GM18526 (cell line): ENCODE data around the gene MGLL.

ENCODE experiments used
- POLR2A ChIP-seq: IDR thresholded peaks from 3 replicates; pipeline ENCODE4 v1.6.1; 2011; ENCODE audit not compliant: insufficient read length; ENCODE audit errors: extremely low read depth

MGLL gene

DNA sequence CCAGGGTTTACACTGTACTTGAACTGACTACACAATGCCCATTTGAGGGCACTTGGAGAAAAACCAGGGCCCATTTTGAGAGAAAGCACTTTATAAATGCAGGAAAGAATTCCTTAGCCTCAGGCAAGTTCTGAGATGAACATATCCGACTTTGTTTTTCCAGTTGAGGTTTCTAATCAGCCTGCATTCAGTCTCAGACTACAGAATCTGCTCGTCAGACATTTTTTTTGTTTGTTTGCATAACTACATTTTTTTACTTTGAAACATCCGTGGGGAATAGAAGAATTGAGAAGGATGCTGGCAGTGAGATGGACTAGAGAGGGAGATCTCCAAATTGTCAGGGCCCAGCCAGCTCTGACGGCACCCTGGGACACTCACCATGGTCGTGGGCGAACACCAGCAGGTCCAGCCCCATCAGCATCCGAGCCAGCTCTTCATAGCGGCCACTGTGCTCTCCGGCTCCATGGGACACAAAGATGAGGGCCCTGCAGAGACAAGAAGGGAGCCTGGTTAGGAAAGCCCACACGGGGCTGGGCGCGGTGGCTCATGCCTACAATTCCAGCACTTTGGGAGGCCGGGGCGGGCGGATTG, 40.8 kb downstream of the MGLL start:
- TF ChIP-seq POLR2A, result no peak

DNA sequence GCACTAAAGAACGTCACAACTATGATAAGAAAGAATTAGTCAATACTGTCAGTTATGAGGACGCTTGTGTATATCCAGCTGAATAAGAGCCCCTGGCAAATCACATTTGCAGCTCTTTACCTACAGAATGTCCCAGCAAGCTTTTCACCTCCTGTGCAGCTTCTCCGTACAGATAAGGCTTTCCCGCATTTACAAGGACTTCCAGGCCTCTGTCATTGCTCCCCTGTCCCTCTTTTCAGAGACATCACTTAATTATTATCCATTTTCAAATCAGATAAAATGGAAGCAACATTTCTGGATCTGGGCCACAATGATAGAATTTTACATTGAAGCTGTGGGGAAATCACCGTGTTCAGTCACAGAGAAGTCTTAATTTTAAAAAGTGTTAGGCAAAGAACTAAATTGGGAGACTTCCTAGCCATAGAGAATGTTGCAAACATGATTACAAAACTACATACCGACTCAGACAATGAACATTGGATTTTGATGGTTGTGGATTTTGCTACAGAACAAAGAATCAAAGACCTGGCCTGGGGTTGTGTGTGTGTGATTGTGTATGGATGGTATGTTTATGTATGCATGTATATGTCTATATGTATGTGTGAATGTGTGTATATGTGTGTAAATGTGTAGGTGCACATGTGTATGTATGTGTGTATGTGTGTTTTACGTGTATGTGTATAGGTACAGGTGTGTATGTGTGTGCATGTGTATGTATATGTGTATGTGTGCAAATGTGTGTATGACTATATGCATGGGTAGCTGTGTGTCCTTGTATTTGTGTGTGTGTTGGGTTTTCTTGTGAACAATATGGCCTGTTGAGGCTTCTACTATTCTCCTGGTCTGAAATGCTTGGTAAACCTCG, 41.5 kb downstream of the MGLL start:
- no peak for TF ChIP-seq POLR2A

DNA sequence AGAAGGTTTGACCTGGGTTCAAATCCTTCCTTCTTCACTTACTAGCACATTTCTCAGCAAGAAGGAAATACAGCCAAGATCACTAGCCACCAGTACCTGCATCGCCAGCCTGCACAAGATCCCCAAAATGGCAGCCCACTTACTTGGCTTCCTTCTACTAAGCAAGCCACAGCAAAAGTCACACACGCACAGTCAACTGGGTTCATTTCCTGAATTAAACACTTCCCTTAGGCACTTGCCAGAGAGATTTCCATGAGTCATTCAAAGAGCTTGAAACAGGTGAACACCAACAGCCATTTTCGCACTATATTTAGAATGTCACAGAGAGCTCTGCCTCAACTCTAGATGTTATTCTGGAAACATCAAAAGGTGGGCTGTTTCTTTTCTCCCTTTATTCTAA, 42.6 kb downstream of the MGLL start:
- TF ChIP-seq POLR2A, result no peak

DNA sequence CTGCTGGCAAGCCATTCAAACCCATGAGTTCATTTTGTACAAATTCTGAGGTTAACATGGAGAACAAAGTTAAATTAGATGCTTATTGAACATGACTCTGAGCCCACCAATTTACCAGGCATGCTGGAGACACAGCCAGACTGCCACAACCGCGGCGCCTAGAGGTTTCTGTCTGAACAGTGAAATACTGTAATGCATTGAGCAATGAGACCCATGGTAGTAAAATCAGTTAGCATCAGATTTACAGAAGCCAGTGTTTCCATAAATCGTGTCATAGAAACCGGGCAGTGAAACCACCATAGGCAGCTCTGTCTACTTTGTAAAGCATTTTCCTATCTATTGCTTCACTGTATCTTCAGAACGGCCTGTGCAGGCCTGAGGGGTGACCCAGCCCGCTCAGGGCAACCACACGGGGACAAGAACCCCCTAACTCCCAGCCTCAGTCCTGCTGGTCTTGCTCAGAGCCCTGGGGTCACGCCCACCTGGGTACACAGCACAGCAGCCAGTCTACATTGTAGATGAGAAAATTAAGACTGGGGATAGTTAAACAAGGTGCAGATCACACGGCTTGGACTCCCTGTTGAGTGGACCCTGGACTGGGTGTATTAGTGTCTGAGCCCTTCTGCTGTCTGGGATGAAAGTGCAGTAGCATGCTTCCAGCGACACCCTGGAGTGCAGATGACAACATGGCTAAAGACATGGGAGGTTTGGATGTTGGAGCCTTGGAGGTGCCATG, 44.2 kb downstream of the MGLL start:
- TF ChIP-seq POLR2A, result no peak

DNA sequence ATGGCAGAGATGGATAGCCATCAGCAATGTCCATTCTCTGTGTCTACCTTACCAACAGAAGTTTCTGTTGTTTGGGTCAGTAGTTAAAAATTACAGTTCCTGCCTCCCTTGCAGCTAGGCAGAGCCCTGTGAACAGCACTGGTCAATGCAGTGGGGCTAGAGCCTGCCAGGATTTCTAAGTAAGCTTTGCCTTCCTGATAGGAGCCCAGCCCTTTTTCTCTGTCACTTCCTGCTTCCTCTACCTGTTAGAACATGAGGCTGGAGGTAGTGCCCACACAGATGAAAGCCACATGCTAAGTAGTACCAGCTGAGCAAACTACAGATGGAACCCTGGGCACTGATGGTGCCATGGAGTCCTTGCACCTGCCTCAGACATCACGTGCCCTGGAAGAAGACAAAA, 45.0 kb downstream of the MGLL start:
- TF ChIP-seq POLR2A, result no peak

DNA sequence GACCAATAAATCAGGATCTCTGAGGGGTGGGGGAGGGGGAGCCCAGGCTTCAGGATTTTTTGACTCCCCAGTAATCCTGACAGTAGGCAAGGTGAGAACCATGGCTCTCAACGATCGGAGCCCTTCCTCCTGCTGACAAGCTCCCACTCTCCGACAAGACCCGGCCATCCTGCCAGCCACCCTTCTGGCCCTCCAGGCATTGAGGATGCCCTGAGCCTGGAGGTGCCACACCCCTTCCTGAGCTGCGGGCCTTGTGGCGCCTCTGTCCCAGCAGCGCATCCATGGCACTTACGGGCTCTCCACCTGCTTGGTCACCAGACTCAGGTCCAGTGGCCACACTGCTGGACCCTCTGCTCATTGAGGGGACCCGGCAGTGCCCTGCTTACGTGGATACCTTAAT, 46.0 kb downstream of the MGLL start:
- TF ChIP-seq POLR2A, result no peak

DNA sequence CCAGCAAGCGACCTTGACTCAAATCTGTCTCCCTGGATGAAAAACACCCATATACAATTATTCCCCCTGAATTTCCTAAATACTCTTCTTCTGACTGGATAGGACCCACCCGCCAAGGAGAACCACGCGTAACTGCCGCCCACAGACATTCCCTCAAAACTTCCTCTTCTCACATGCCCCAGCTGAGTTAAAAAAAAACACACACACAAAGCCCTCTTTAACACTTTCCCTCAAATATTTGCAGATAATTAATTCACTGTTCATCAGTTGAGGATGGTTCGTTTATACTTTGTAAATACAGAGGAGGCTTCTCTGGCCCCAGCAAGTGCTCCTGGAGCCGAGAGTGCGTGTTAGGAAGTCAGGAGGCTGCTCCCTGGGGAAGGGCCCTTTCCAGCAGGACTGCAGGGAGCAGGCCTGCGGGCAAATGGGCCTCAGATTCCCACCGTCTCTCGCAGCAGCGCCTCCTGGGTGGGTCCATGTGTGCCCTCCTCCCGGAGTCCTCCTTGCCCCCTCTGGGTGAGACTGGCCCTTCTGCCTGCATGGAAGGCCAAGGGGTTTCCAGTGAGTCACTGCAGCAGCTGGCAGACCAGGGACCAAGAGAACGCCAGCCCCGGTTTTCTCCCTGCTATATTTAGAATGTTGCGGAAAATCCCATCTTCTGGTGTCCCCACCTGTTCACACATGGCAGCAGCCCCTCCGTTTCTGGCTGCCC, 46.8 kb downstream of the MGLL start:
- TF ChIP-seq POLR2A, result no peak

DNA sequence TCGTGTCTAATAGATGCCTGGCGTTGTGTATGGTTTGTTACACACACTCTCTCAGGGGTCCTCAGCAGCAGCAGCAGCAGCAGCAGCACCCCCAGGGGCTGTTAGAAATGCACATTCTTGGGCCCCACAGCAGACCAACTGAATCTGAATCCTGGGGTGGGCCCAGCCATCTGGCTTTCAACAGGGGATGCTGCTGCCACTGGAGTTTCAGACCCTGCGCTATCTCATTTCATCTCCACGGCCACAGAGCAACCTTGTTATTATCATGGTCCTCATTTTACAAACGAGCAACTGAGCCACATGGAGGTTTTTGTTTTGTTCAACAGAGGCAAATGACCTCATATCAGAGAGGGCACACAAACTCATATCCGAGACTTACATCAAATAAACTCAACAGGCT, 47.7 kb downstream of the MGLL start:
- TF ChIP-seq POLR2A, result no peak

DNA sequence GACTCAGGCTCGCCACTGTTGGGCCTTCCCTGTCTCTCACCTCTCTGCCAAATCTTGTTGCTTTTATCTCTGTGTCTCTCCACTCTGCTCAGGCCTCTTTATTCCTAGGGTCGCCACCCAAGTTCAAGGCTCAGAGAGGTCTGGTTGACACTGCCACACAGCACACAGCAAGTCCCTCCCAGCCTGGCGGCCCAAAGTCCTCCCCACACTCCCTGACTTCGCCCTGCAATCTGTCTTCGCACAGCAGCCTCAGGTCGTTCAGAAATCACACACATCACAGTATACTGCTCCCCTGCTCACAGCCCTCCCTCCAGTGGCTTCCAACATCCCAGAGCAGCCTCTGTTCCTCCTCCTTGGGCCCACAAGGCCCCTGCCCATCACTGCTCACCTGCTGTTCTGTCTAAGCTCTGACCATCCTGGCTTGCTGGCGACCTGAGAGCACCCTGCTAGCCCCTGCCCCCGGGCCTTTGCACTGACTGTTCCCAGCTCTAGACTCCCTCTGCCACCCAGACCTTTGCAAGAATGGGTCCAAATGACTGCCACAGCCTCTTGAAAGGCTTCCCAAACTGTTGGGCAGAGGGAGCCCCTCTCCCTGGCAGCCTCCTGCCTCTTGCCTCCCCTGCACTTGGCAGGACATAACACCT, 48.4 kb downstream of the MGLL start:
- TF ChIP-seq POLR2A, result no peak

DNA sequence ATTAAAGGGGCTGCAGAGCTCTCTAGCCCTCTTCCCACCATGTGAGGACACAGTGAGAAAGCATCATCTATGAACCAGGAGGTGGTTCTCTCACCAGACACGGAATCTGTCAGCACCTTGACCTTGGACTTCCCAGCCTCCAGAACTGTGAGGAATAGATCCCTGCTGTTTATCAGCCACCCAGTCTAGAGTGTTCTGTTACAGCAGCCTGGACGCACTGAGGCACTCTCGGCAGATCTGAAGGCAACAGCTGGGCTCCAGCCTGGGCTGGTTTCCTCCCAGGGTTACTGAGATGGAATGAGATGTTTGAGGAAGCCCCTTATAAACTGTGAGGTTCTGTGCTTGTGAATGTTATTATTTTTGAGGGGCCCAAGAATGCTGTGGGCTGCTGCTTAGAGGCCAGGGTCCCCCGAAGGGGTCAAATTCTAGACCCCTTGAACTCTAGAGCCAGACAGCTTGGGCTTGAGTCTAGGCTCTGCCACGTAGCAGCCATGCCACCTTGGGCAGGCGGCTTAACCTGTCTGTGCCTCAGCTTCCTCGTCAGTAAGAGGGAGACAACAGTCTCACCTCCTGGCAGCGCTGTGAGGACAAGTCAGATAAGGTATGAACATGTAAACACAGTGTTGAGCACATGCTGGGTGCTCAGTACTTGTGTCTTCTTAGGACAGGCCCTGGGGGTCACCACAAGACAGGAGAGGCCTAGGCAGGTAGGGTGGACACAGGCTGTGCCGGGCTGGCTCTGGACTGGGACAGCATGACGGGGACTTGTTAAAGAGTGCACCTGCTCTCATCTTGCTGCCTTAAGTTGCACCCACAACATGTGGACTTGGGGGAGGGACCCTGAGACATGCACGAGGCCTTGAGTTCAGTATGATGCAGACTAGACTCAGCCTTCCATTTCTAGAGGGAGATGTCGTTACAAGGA, 49.2 kb downstream of the MGLL start:
- no peak for TF ChIP-seq POLR2A

DNA sequence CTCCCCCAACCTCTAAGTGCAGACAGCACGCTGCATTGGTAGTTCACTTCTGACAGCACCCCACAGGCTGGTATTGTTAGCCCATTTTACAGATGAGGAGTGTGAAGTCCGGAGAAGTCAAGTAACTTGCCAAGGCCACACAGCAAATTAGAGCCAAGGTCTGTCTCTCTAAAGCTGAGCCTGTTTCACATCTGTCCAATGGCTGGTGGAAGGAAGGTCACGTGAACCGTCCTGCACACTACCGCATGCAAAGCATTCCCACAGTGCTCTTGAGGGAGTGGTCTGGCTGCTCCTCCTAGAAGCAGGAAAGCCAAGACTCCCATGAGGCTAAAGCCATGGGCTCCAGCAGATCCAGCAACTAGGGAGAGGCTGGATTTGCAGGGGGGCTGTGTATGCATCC, 50.0 kb downstream of the MGLL start:
- TF ChIP-seq POLR2A, result no peak

DNA sequence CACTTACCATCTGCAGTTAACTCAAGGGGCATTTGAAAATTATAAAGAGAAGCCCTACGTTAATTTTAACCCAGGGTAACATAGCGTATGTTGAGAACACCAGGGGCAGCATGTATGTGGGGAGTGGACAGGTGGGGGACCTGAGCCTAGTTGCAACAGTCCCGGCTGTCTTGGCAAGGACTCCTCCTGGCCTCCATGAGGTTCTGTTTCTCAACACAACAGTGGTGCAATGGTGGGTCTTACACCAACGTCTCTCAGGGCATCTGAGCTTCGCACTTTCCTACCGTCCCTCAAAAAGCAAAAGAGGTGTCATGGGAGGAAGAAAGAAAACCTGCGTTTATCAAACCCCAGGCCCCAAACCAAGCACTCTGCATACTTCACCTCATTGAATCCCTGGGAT, 50.6 kb downstream of the MGLL start:
- TF ChIP-seq POLR2A, result no peak

DNA sequence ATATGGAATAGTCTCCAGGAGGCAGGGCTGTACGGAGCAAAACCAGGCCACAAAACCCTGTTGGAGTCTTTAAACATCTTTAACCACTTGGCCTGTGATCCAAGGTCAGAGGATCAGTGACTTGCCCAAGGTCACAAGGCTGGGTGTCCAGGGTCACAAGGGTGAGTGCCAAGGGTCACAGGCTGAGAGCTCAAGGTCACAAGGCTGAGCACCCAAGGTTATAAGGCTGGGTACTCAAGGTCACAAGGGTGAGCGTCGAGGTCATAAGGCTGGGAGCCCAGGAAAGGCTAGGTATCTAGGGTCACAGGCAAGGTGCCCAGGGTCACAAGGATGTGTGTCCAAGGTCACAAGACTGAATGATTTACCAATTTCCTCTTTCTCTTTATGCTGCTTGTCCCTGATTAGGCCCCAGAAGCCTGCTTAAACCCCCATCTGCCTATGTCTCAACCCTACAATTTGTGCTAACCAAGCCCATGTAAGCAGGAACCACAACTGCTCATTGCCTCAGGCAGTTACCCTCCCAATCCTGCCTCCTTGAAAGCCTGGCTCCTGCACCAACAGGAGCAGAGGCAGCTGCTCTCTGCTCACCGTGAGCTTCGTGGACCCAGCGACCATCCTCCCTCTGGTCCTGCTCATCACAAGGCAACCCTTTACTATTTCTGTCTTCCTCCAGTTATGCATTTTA, 51.5 kb downstream of the MGLL start:
- TF ChIP-seq POLR2A, result no peak
